ENCODE data around the gene PTPN4.

The PTPN4 gene

GRCh38 chr2:119731983-119732382, 27.7 kb upstream of the PTPN4 start:
- DNase-seq (ENCODE audit: low read depth in 2 of 2) = no peak

- DNase-seq (ENCODE audit: low read depth in 2 of 2) = no peak
Measured at GRCh38 chr2:119732601-119733164, 27.0 kb upstream of the PTPN4 start.

- no peak for DNase-seq (ENCODE audit: low read depth in 2 of 2)
Measured at GRCh38 chr2:119734047-119734446, 25.7 kb upstream of the PTPN4 start.

DNA sequence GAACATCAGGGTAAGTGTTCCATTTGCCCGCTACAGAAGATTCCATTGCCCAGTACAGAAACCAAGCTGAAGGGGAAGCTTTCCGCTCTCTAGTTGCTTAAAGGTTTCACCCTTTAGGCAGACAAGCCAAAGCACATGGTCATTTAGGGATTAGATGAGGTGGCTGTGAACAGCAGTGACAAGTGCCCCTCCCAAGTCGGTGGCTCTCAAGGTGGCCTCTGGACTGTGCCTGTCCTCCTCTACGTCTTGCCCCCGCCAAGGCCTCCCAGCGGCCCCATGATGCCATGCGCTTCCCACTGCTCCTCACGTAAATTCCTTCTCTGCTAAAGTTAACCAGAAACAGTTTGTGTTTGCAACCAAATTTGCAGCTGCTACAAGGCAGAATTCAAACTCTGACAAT, 24.2 kb upstream of the PTPN4 start:
- DNase-seq (ENCODE audit: low read depth in 2 of 2) = no peak

- no peak for DNase-seq (ENCODE audit: low read depth in 2 of 2)
Measured at GRCh38 chr2:119736021-119736420, 23.7 kb upstream of the PTPN4 start.

DNA sequence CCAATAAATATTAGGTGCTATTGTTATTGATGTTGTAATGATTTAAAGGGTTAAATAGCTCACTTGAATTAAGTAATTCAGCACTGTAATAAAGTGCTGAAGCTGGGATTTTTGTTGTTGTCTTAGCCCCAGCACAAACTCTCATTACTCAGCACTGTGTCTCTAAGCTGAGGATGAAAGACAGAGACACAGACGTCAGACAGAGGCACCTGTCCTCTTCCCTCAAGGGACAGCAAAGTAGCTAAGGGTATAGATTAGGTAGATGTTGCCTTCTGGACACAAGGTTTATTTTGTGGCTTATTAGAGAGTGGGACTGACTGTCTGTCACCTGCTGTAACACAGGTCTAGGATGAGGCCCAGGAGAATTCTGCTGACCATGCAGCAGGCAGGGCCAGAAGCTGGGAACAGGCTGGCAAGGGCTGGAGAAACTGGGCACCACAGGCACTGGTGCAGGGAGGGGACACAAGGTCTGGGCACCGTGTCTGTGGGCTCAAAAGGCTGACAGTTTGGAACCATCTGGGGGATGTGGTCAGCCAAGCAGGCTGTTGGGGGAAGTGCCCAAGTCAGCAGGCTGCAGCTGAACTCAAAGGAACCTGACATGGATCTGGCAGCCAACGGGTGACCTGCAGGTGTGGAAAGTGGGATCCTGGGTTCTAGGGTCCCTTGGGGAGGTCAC, 20.0 kb upstream of the PTPN4 start:
- no peak for DNase-seq (ENCODE audit: low read depth in 2 of 2)

DNA sequence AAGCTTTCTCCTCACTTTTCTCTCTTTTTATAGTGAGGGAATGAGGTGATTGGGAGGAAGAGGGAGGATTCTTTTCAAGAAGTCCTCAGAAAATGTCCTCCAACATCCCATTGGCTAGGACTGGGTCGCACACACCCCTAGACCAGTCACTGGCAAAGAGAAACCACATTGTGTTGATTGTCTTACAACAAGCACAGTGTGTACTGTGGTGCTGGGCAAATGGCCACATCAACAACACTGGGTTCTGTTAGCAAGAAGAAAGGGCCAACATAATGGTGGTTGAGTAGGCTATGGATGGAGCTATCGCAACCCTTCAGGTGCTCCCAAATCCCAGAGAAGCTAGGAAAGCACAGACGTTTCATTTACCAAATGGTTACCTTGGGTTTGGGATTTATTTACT, 18.7 kb upstream of the PTPN4 start:
- DNase-seq (ENCODE audit: low read depth in 2 of 2) = no peak

- DNase-seq (ENCODE audit: low read depth in 2 of 2) = no peak
Measured at GRCh38 chr2:119741868-119742267, 17.9 kb upstream of the PTPN4 start.

GRCh38 chr2:119744335-119744939, 15.3 kb upstream of the PTPN4 start:
- no peak for DNase-seq (ENCODE audit: low read depth in 2 of 2)

GRCh38 chr2:119745566-119745965, 14.2 kb upstream of the PTPN4 start:
- DNase-seq (ENCODE audit: low read depth in 2 of 2) = no peak

GRCh38 chr2:119746836-119747686, 12.7 kb upstream of the PTPN4 start:
- no peak for DNase-seq (ENCODE audit: low read depth in 2 of 2)

DNA sequence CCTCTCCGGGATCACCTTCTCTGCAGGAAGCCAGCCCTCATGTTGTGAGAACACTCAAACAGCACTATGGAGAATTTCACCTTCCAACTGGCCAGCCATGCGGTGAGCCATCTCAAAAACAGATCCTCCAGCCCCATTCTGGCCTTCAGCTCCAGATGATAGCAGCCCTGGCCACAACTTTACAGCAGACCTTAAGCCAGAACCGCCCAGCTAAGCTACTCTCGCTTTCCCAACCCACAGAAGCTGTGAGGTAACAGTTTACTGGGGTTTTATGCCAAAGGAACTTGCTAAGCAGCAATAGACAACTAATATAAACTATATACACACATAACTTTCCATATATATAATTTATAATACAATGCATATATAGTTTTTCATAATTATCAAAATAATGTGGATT, 11.6 kb upstream of the PTPN4 start:
- DNase-seq (ENCODE audit: low read depth in 2 of 2) = no peak

- DNase-seq (ENCODE audit: low read depth in 2 of 2) = no peak
Measured at GRCh38 chr2:119749477-119750012, 10.2 kb upstream of the PTPN4 start.

GRCh38 chr2:119751706-119752105, 8.0 kb upstream of the PTPN4 start:
- DNase-seq (ENCODE audit: low read depth in 2 of 2) = no peak

DNA sequence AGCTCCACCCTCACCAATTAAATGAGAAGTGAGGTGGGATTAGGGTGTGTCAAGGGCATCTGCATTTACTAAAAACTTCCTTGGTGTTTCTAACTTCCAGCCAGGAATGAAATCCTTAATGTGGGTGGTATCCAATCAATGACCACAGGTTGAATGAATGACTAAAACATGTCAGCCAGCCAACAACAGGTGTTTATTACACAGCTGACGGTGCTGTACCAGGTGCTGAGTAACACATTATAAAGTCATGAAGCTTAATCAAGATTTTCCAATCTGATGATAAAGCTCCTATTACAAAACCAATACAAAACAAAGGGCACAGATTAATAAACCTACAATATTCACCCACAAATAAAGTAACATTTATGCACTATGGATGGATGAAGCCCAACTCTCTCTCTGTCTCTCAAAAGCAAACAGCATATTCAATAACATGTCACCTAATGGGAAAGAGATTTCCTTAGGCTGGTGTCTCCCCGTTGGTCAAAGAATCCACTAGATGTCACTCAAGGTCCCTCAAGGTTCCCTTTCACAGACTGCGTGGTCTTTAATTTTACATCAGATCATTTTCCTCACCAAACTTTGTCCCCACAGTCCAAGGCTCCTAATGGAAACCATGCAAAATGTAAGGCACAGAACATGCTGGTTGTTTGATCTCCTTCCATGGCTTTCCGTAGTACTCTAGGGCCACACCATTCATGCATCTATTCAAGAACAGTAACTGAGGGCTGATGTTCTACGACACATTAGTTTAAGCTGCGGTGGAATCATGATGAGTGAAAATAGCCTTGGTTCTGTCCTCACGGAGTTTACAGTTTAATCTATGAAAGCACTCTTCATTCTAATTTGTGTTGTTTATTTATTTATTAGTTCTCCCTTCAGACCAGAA, 6.4 kb upstream of the PTPN4 start:
- DNase-seq (ENCODE audit: low read depth in 2 of 2) = peak in 1 of 2 donors; percentile 19

DNA sequence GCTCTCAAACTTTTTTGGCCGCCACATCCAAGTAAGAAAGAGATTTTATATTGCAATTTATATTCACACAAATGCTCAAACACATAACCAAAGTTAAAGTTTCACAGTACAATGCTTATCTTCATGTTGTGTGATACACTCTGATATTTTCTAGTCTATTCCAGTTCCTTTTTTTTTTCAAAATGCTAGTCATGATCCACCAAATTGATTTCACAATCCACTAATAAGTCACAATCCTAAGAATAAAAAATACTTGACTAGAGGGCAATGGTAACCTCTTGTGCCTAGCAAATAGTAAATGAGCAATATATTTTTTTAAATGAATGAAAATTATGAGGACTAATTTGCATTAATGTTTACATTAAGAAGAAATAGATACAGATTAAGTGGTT, 5.8 kb upstream of the PTPN4 start:
- DNase-seq (ENCODE audit: low read depth in 2 of 2) = no peak

DNA sequence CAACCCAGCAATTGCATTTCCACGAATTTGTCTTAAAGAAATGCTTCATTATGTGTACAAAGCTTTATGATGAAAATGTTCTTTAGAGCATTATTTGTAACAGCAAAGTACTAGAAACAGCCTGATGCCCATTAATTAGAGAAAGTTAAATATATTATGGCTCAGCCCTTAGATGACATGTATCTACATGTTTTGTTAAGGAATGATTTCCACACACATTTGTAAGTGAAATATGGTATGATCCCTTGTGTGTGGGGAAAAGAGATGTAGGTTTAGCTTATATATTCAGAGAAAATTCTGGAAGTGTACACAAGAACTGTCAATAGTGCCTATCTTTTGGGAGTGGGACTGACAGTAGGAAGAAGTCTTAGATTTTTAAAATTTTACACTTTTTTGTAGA, 3.8 kb upstream of the PTPN4 start:
- no peak for DNase-seq (ENCODE audit: low read depth in 2 of 2)

GRCh38 chr2:119756837-119757236, 2.9 kb upstream of the PTPN4 start:
- DNase-seq (ENCODE audit: low read depth in 2 of 2) = peak; percentile 8 to 28

- DNase-seq (ENCODE audit: low read depth in 2 of 2) = no peak
Measured at GRCh38 chr2:119758881-119759450, 756 bp upstream of the PTPN4 start.

- DNase-seq (ENCODE audit: low read depth in 2 of 2) = no peak
Measured at GRCh38 chr2:119760237-119760955, 674 bp downstream of the PTPN4 start.
